GM19395 (cell line): ENCODE measurements around the gene ITGAD.
"Not testable (repeated sequence)": the region's sequence is repeated elsewhere in the genome, so short reads cannot be mapped to it uniquely, and the experiment has no call there.

Experiments used
- ATAC-seq: cut with Tn5 transposase; IDR thresholded peaks from one replicate; pipeline ENCODE4 v1.9.1; 2021; ENCODE audit warnings: mild to moderate bottlenecking, moderate library complexity; ENCODE audit not compliant: unreplicated experiment

The ITGAD gene

DNA sequence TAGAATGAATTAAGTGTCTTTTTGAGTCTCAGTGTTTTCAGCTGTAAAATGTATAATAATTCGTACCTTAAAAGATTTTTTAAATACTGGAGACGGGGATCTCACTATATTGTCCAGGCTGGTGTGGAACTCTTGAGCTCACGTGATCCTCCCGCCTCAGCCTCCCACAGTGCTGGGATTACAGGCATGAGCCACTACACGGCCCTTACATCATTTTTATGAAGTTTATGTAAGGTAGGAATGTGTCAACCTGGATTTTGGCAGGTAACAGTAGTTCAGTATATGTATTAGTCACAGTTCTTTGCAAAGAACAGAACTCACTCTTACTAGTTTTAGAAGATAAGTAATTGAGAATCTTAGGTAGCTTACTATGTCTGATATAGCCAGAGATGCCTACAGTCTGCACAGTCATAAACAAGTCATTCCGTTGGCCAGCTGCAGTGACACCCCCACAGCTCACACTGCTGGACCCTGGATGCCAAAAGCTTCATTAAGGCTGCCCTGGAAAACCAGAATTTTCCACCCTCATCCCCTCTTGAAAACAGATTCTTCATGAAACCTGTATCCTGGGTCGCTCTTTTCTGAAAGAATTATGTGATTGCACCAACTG is 35.6 kb downstream of the ITGAD start:
- ATAC-seq, result no peak

DNA sequence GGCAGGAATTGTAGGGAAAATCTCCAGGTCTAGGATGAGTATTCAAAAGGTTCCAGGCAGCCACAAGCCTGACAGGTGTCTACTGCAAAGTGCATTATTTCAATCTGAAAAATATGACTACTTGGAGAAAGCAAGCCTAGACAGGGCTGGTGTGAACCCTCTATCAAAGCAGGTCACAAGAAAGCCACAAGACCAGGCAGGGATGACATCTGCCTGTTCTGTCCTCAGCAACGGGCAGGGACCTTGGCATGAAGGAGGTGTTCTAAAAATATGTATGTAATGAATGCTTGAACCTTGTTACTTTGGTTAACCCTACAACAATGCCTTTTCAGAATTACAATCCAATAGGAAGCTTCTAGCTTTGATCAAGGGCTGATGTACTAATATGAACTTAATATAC is 36.2 kb downstream of the ITGAD start:
- ATAC-seq, result no peak

DNA sequence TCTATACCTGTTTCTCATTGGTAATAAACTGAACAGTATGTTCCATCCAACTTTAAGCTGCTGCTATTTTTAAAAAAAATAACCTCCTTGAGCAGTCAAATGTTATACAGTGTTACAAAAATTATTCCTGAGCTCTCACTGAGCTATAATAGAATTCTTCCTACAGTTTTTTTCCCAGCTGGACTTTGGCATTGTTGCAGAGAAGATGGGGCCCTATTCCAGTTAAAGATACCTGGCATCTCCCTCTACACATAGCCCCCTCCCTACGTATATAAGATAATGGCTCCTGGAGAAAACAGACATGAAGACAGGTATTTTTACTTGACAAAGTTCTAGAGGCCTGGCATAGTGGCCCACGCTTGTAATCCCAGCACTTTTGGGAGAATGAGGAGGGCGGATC is 36.7 kb downstream of the ITGAD start:
- no peak for ATAC-seq

DNA sequence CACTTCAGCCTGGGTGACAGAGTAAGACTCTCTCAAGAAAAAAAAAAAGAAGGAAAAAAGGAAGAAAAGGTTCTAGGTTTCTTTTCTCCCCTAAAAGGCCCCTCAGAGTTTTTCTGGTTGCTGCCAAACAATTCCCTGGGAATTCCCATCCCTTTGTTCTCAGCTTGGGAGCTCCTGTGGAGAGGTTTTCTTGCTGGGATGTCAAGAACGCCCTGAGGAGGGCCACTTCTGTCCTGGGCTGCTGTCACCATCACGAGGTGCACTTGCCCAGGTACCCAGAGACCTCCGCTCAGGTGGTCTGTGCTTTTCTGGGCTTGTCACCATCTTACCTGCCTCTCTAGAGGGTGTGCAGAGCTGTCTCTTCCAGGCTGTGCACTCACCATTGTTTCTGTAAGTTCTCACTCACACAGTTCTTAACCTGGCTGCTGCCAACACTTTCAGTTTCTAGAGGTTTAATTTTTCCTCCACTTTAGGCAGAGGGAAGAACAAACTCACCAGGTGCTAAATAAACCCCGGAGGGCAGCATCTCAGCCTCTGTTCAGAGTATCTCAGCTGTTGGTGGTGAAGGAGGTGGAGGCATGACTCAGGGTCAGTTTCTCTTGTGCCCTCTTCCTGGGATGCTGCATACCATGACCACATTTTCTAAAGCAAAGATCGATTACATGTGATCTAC is 37.4 kb downstream of the ITGAD start:
- no peak for ATAC-seq

DNA sequence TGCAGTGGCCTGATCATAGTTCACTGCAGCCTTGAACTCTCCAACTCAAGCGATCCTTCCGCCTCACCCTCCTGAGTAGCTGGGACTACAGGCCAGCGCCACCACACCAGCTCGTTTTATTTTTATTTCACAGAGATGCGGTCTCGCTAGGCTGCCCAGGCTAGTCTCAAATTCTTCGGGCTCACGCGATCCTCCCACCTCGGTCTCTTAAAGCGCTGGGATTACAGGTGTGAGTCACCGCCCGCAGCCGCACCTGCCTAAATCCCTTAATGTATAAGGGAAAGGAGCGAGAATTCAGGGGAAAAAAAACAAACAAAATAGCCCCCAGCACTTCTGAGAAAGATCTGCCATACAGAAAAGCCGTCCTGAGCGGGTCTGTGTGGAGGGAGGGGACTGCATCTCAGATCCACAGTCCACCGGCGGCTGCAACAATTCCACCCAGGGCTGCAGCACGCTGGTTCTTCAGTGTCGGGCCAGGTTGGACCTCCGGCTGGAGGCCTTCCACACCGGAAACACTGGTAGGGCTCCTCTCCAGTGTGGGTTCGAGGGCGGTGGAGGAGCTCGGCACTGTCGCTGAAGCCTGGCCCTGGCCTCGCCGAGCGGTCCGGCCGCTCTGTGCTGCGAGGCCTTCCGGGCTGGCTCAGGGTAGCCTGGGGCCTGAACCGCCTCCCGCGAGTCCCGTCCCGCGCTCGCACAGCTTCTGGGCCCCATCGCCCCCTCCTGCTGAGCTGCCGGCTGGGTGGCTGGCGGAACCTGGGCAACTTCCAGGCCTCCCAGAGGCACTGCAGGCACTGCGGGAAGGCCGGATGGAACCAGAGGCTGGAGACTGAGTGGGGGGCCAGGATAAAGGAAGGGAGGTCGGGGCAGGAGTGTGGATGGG is 42.4 kb downstream of the ITGAD start:
- ATAC-seq, result no peak

DNA sequence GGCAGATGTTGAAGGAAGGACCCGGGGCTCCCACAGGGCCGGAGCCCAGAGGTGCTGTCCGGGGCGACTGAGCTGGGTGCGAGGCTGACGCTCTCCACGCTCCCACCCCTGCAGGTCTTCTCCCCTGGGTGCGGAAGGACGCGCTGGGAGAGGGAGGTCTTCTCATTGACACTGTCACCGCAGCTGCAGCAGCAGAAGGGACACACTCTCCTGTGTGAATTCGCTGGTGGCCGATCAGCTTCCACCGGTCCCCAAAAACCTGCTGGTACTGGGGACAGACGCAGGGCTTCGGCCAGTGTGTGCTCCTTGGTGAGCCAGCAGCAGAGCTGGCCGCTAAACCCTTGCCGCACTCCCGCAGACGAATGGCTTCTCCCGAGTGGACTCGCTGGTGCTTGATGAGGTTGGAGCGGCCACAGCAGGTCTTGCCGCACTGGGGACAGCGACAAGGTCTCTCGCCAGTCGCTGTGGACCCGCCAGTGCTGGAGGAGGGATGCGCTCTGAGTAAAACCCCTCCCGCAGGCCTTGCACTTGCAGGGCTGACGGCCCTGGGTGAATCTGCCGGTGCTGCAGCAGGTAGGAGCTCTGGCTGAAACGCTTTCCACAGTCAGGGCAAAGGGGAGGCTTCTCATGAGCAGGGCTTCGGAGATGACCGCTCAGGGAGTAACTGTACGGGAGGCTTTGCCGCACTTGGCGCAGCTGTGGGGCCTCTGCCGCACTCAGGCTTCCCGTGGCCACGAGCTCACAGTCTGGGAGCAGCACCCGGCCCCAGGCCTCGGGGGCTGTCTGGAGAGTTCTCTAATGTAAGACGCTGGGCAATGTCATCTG is 43.3 kb downstream of the ITGAD start:
- ATAC-seq, result no peak

DNA sequence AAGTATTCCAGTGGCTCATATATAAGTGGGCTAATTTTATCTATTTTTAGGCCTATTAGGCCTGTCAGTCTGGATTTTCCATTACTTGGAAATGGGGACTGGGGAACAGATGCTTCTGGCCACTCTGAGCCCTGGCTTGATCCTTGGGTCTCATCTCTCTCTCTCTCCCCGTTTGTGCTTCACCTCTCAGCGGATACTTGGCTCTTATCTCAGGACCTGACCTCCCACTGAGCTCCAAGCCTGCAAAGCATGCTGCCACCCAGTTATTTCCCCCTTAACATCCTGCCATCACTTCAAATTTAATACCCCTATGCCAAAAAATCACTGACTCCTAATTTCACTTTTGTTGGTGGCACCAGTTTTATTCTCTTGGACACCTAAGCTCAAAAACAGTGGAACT is 45.3 kb downstream of the ITGAD start:
- ATAC-seq, result no peak

DNA sequence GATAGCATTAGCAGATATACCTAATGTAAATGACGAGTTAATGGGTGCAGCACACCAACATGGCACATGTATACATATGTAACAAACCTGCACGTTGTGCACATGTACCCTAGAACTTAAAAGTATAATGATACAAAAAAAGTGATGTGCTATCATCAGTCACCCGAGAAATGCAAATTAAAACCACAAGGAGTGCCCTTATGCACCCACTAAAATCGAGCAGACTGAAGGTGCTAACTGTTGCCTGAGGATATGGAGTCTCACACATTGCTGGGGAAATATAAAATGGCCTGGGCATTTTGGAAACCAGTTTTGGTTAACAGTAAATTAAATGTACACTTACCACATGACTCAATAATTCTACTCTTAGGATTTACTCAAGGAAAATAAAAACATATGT is 45.9 kb downstream of the ITGAD start:
- ATAC-seq, result not testable (repeated sequence)

DNA sequence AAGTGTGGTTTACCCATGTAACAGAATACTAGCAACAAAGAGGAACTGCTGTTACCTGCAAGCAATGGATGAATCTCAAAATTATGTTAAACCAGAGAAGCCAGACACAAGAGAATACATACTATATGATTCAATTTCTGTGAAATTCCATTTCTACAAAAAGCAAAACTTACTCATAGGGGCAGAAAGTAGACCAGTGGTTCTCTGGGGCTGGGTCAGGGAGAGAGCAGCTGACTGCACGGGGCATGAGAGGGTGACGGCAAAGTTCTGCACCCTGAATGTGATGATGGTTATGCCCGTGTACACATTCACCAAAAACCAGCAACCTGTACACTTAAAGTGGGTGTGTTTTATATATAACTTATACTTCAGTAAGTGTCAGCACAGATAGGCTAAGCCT is 46.4 kb downstream of the ITGAD start:
- ATAC-seq, result no peak

DNA sequence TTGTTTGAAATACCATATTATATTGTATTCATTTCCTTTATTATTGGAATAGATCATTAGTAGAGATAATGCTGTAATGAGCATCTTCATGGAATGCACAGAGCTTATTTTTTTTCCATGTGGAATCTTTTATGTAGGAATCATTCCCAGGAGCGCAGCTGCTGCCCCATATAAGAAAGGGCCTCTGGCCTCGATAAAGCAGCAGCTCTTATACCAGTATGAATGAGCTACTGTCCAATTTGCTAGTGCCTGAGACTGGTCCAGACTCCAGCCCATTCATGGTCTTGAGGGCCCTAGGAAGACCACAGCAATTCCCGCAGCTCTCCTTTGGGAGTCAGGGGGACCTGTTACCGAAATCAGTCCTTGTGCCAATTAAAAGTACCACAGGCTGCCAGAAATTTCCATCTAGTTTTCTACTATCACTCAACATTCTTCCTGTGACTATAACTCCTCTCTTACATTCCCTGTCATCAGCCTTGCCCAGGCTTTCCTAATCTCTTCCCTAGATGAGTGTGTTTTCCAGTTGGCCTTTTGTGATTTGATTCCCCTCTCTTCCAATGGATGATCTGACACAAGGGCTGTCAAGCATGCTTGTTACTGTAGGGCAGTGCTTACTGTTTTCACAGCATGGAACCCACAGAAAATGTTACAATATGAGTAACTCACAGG is 47.5 kb downstream of the ITGAD start:
- no peak for ATAC-seq

DNA sequence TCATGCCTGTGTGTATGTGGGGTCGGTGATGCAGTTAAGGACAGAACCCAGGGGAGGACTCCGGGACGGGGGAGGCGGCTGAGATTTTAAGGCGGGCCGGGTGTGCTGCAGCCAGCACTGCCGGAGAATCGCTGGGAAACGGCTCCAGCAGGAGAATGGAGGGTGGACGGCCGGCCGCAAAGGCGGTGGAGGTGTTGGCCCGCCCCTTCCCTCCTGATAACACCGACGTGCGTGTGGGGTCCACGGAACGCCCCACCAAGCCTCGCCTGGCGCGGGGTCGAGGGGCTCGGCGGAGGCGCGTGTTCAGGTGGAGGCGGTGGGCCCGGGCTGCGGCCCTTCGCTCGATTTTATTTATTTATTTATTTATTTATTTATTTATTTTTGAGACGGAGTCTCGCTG is 48.8 kb downstream of the ITGAD start:
- ATAC-seq, result no peak

DNA sequence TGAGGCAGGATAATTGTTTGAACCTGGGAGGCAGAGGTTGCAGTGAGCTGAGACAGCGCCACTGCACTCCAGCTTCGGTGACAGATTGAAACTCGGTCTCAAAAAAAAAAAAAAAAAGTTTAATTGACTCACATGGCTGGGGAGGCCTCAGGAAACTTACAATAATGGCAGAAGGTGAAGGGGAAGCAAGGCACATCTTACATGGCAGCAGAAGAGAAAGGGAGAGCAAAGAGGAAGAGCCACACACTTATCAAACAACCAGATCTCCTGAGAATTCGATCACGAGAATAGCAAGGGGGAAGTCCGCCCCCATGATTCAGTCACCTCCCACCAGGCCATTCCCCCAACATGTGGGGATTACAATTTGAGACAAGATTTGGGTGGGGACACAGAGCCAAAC is 52.8 kb downstream of the ITGAD start:
- not testable (repeated sequence) for ATAC-seq

DNA sequence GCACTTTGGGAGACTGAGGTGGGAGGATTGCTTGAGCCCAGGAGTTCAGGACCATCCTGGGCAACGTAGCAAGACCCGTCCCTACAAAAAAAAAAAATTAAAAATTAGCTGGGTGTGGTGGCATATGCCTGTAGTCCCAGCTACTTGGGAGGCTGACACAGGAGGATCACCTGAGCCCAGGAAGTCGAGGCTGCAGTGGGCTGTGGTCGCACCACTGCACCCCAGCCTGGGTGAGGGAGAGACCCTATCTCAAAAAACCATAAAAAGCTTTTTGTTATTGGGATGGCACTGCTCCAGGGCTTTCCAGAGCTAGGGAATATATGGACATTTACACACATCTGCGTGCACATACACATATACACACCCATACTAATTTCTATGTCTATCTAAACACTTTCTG is 58.1 kb downstream of the ITGAD start:
- ATAC-seq, result no peak

DNA sequence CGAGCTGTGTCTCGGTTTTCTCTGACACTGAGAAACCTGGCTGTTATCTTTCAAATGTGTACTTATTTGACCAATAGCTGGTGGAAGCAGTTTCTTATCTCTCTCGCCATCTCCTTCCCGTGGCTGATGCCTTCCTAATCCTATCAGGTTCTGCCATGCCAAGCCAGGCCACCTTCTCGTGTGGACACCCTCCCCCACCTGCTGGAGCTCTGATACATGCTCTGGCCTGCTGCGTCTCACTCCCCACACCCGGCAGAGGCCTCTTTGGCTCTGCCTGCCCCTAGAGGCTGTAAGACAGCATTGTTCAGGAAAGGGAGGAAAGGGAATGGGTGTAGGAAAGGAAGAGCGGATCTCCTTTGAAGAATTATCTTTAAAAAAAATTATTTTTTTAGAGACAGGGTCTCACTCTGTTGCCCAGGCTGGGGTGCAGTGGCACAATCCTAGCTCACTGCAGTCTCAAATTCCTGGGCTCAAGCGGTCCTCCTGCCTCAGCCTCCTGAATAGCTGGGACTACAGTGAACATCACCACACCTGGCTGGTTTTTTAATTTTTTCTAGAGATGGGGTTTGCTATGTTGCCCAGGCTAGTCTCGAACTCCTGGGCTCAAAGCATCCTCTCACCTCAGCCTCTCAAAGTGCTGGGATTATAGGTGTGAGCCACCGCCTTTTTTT is 58.7 kb downstream of the ITGAD start:
- ATAC-seq, result no peak

DNA sequence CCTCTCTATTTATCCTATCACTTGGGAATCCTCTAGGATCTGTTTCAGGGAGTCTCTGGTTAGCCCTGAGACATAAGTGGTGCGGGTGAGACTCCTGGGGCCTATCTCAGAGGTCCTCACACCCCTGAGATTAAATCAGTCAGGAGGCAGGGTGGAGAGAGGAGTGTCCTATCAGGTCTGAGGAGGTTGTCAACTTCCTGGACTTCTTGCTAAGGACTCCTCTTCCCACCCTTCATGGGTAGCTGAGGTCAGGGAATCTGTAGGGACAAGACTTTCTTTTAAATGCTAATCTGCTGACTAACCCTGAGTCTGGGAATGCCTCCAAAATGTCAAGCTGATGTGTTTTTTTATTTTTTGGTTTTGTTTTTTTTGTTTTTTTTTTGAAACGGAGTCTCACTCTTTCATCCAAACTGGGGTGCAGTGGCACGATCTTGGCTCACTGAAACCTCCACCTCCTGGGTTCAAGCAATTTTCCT is 59.5 kb downstream of the ITGAD start:
- ATAC-seq, result no peak

DNA sequence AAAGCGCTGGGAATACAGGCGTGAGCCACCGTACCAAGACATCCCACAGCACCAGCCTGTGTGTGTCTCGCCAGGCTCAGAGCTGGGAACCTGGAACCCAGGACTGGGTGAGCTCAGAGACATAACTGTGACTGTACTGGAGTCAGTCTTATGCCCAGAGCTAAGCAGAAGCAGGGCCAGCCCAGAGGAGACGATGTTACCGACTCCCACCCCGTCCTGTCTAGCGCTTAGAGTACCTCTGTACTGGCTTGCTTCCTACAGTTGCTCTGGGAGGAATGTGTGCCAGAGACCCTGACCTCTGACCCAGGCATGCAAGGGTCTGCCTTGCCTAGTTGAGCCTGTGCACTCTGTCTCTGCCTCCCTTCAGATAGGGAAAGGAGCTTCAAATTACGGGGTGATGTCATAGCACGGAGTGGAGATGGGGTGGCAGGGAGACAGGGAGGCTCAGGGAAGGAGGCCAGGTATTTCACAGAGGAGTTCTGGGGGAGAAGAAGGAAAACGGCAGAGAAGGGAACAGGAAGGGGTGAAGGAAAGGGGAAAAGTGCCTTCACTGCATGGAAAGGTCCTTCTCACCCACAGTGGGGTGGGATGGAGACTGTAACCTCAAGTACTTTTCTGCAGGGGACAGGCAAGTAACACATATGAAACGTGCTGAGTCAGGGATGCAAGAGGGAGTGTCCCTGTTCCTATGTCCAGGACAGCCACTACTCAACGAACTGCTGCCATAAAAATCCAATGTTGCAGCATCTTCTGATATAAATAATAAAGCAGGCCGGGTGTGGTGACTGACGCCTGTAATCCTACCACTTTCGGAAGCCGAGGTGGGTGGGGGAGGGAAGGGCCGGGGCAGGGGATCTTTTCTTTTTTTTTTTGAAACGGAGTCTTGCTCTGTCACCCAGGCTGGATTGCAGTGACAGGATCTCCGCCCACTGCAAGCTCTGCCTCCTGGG is 60.4 kb downstream of the ITGAD start:
- no peak for ATAC-seq

DNA sequence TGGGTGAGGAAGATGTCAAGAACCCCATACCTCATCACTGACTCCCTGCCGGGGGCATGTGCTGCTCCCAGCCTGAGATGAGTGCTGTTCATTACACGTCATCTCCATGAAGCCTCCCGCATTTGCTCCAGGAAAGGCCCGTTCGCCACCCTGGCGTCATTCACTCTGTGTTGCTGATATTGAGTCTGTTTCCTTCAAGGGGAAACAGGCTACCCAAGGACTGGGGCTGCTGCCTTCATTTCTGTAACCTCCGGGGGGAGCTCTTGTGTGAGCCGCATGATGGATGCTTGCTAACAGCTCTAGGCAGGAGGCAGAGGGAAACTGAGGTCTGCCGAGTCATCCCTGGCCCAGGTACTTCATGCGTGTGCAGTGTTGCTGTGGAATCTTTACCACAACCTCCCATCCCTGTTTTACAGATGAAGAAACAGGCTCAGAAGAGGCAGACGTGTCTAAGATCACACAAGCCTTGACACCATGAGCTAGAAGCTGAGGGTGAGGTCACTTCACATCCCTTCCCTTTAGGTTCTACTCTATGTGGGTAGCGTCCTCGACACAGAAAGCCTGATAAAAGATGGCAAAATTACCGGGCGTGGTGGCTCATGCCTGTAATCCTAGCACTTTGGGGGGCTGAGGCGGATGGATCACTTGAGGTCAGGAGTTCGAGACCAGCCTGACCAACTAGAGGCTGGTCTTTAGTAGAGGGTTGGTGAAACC is 62.6 kb downstream of the ITGAD start:
- no peak for ATAC-seq

DNA sequence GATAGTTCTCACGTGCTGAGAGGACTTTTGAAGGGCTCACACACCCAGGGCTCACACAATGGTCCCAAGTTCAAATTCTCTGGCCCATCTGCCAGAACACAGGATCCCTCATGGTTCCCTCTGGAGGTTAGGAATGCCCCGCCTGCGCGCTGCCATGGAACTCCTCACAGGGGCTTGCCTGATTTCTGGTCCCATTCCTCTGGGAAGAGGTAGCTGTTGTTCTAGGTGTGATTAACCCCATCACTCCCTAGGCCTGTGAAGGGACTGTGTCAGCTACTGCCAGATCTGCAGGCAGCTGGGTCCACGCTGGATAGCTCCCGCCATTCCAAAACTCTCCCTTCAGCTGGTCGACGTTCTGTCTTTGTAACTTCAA is 63.8 kb downstream of the ITGAD start:
- ATAC-seq, result no peak
